K562 (cell line): ENCODE measurements around the gene NUTF2. TPM values are rescaled to one million over a fixed set of nuclear protein-coding genes. Genes with fewer than 3 reads are reported as not detected.
A peak's percentile ranks its signal among the peaks of the same experiment; 100 is the strongest.

Experiments
- ATAC-seq: fragments of 200-7000 bp; cut with Tn5 transposase; 3 replicates; pipeline ENCODE4 v1.9.1; 2020; ENCODE audit warnings: moderate library complexity
- BruUV-seq: library from RNA; stranded (reverse); fragments of 400-500 nt; replicated peaks from 2 replicates; lab custom pipeline; 2021; lab: Mats Ljungman, UMichigan
- CTCF ChIA-PET: fragments of 300-600 bp; formaldehyde crosslinking; extraction: SDS; loops from one replicate; lab custom pipeline; 2021; ENCODE audit warnings: low intra/inter-chr PET ratio; lab: Yijun Ruan, JAX
- POLR2A ChIA-PET: fragments of 300-600, 350-650 bp; sonication (Branson Sonifier 250); formaldehyde crosslinking; extraction: SDS; loops from one replicate; lab custom pipeline; 2021; ENCODE audit warnings: antibody characterized with exemption, inconsistent platforms; lab: Yijun Ruan, JAX
- DNase-seq, 4 experiments: peaks; one replicate each; pipeline versions ENCODE4 v3.0.0 to v3.0.0-alpha.2; 2011 to 2018; ENCODE audit warnings: low spot score in 3 of 4, mixed read lengths in 3 of 4; ENCODE audit errors: extremely low read depth in 1 of 4
- FAIRE-seq: peaks from 2 replicates; lab custom pipeline; 2011; peaks lifted over from hg19 to GRCh38; lab: Jason Lieb, UNC
- H2AFZ ChIP-seq: 2 replicates; pipeline ENCODE4 v1.6.0; 2011; ENCODE audit warnings: low read depth, low read length, control low read depth, inconsistent platforms
- H3K27ac ChIP-seq: fragments of 200-600 bp; 3 replicates; pipeline ENCODE4 v1.8.0; 2011; ENCODE audit warnings: low read depth, mild to moderate bottlenecking, control low read depth, inconsistent platforms, low read length, moderate library complexity, mixed read lengths; ENCODE audit errors: extremely low read depth
- H3K27me3 ChIP-seq, 2 experiments: fragments of 300-600 bp in 1 of 2; 2 replicates in 1 of 2; 3 replicates in 1 of 2; pipeline versions ENCODE4 v1.6.0 to v1.8.0; 2011; ENCODE audit warnings: inconsistent platforms in 2 of 2, low read length in 2 of 2, mild to moderate bottlenecking in 1 of 2, mixed read lengths in 1 of 2, moderate library complexity in 1 of 2; ENCODE audit not compliant: control insufficient read depth in 2 of 2, insufficient read depth in 2 of 2
- H3K36me3 ChIP-seq: fragments of 300-600 bp; 3 replicates; pipeline ENCODE4 v1.8.0; 2011; ENCODE audit warnings: mild to moderate bottlenecking, low read length, inconsistent platforms; ENCODE audit not compliant: control insufficient read depth, insufficient read depth
- H3K4me1 ChIP-seq, 2 experiments: fragments of 200-600 bp in 1 of 2; replicated peaks in 1 of 2; 2 replicates in 1 of 2; 3 replicates in 1 of 2; pipeline versions ENCODE4 v1.5.1 to v1.8.0; 2011; ENCODE audit warnings: inconsistent platforms in 2 of 2, low read length in 2 of 2, mild to moderate bottlenecking in 1 of 2, mixed read lengths in 1 of 2, moderate library complexity in 1 of 2; ENCODE audit not compliant: control insufficient read depth in 2 of 2, insufficient read depth in 2 of 2
- H3K4me2 ChIP-seq: 2 replicates; pipeline ENCODE4 v1.6.1; 2011; ENCODE audit warnings: low read length, control low read depth, inconsistent platforms, mixed read lengths; ENCODE audit not compliant: insufficient read depth
- H3K4me3 ChIP-seq: fragments of 200-600 bp; sonication (generic), shearing (Covaris generic); 2 replicates; pipeline ENCODE4 v1.5.1; 2016; ENCODE audit warnings: control low read depth, inconsistent platforms
- H3K79me2 ChIP-seq: fragments of 200-600 bp; 3 replicates; pipeline ENCODE4 v1.8.0; 2011; ENCODE audit warnings: low read length, inconsistent platforms; ENCODE audit not compliant: control insufficient read depth, insufficient read depth
- H3K9ac ChIP-seq, 2 experiments: 2 replicates each; pipeline versions ENCODE4 v1.6.0 to v1.6.1; 2011; ENCODE audit warnings: low read depth in 2 of 2, low read length in 2 of 2, control low read depth in 1 of 2, inconsistent platforms in 1 of 2, mild to moderate bottlenecking in 1 of 2, mixed read lengths in 1 of 2; ENCODE audit not compliant: insufficient read depth in 1 of 2
- H3K9me1 ChIP-seq: one replicate; pipeline ENCODE4 v1.6.0; 2011; ENCODE audit warnings: inconsistent platforms, mild to moderate bottlenecking, low read length, moderate library complexity; ENCODE audit not compliant: control insufficient read depth, insufficient read depth
- H3K9me3 ChIP-seq: replicated peaks from 2 replicates; pipeline ENCODE4 v1.5.1; 2011; ENCODE audit warnings: low read depth, low read length, inconsistent platforms; ENCODE audit not compliant: control insufficient read depth, insufficient read depth
- H4K20me1 ChIP-seq: replicated peaks from 2 replicates; pipeline ENCODE4 v1.6.1; 2011; ENCODE audit warnings: low read length, inconsistent platforms, mixed read lengths; ENCODE audit not compliant: control insufficient read depth, insufficient read depth
- DPF2 ChIP-seq: fragments of 450-650 bp; IDR thresholded peaks from 2 replicates; pipeline ENCODE4 v1.6.1; 2016
- HDGF ChIP-seq: fragments of 450-650 bp; IDR thresholded peaks from 2 replicates; pipeline ENCODE4 v1.6.1; 2016
- NCOA1 ChIP-seq: fragments of 450-650 bp; IDR thresholded peaks from 2 replicates; pipeline ENCODE4 v1.6.1; 2016; ENCODE audit warnings: low read depth
- SAFB2 ChIP-seq: fragments of 200-400 bp; formaldehyde crosslinking; IDR thresholded peaks from 2 replicates; pipeline ENCODE4 v1.6.1; 2018; ENCODE audit warnings: borderline replicate concordance, low read length, low read depth, moderate library complexity; ENCODE audit not compliant: severe bottlenecking
- SMARCA4 ChIP-seq: fragments of 450-650 bp; IDR thresholded peaks from 2 replicates; pipeline ENCODE4 v1.6.1; 2016
- TAF7 ChIP-seq: fragments of 450-650 bp; IDR thresholded peaks from 2 replicates; pipeline ENCODE4 v1.6.1; 2016; ENCODE audit warnings: missing genetic modification characterization, missing compliant biosample characterization
- TRIM28 ChIP-seq: fragments of 450-650 bp; IDR thresholded peaks from 2 replicates; pipeline ENCODE4 v1.6.1; 2017
- ZBTB5 ChIP-seq: fragments of 450-650 bp; IDR thresholded peaks from 2 replicates; pipeline ENCODE4 v1.6.1; 2017; ENCODE audit warnings: antibody characterized with exemption
- ZNF668 ChIP-seq: fragments of 250-450 bp; sonication (Bioruptor Pico); IDR thresholded peaks from 2 replicates; pipeline ENCODE4 v1.8.0; 2022; ENCODE audit warnings: mild to moderate bottlenecking, inconsistent platforms
- ZNF77 ChIP-seq: fragments of 250-450 bp; sonication (Bioruptor Pico); IDR thresholded peaks from 2 replicates; pipeline ENCODE4 v1.5.0; 2020
- WGBS: fragments of 100-300 bp; shearing (Covaris generic); methylation state at CpG from one replicate; pipeline ENCODE4 v1.1.6; 2016; ENCODE audit warnings: low coverage, mixed read lengths; ENCODE audit not compliant: insufficient coverage; ENCODE audit errors: missing lambda C conversion rate; 5-methylcytosine and 5-hydroxymethylcytosine counted together
- in situ Hi-C: fragments of 300-500 bp; cut with MboI; formaldehyde crosslinking; loops from 4 replicates; pipeline ENCODE4 v1.15.0; 2018; ENCODE audit warnings: inconsistent platforms, mixed read lengths
- intact Hi-C: fragments of 100-400 bp; cut with micrococcal nuclease; formaldehyde crosslinking; loops from 2 replicates; pipeline ENCODE4 v1.14.2; 2022
- polyA plus RNA-seq, 8 experiments: library from polyadenylated mRNA; depleted of rRNA in 4 of 8; stranded (reverse) in 5 of 8; unstranded in 3 of 8; fragments of >200 nt; fragmentation: Nextera tagmentation in 2 of 8; fragmentation: Illumina TruSeq in 1 of 8; extraction: Ambion mirVana in 2 of 8; extraction: Trizol in 1 of 8; gene quantifications; 2 replicates each; pipeline versions ENCODE4 v1.2.1 to v1.2.3, GENCODE V29; 2011 to 2014; ENCODE audit warnings: inconsistent platforms in 1 of 8, missing spikeins in 1 of 8
- total RNA-seq, 7 experiments: library from RNA; depleted of rRNA in 6 of 7; stranded (reverse); fragments of >200 nt in 6 of 7; fragmentation: Illumina TruSeq in 2 of 7; extraction: Trizol in 2 of 7; gene quantifications; 2 replicates each; pipeline versions ENCODE4 v1.2.1 to v1.2.3, GENCODE V29; 2011 to 2021; ENCODE audit warnings: low replicate concordance in 1 of 7
- TF ChIP-seq, protein P1 (sequence below): fragments of 450-650 bp; formaldehyde crosslinking; IDR thresholded peaks from 2 replicates; pipeline ENCODE4 v1.4.0; 2022; ENCODE audit warnings: missing genetic modification characterization

The NUTF2 gene
- total and polyA plus RNA-seq, 9 of the 15 experiments (the other 6 are each of a cell fraction or from before 2014, with no cell fraction given): 106 to 248 (median 147) TPM

GRCh38 chr16:67828651-67829050 lies 18.1 kb upstream of the NUTF2 start:
- Histone ChIP-seq H3K4me3 (no peak overlapping the region), H3K9ac (no peak overlapping the region), H3K4me1 (peaks cover 7 to 26% of the 10 kb centered on the region in 2 experiments; a peak in 4 of 5 replicates), H3K9me3 (no peaks in the 10 kb centered on the region), H3K9me1 (peaks cover 5% of the 10 kb centered on the region), H3K4me2 (no peak overlapping the region), H3K79me2 (peaks cover 16% of the 10 kb centered on the region), H2AFZ (no peak overlapping the region), H3K27me3 (no peaks in the 10 kb centered on the region), H3K27ac (no peak overlapping the region), H4K20me1 (no peaks in the 10 kb centered on the region; the same call in 1 of the 2 replicates), H3K36me3 (peaks cover 58% of the 10 kb centered on the region; the same call in 2 of the 3 replicates)
- no TSS peak for BruUV-seq
- ATAC-seq (no peak), FAIRE-seq (no peak), DNase-seq (peak in 1 of 4 experiments; percentile 10)
- TF ChIP-seq NCOA1 (no peak), SMARCA4 (no peak), HDGF (no peak), ZNF668 (CRISPR knock-in tag) (no peak), SAFB2 (no peak), TAF7 (tag) (no peak), ZNF77 (no peak), DPF2 (no peak), ZBTB5 (no peak), TRIM28 (no peak)
- TF ChIP-seq, protein P1, sequence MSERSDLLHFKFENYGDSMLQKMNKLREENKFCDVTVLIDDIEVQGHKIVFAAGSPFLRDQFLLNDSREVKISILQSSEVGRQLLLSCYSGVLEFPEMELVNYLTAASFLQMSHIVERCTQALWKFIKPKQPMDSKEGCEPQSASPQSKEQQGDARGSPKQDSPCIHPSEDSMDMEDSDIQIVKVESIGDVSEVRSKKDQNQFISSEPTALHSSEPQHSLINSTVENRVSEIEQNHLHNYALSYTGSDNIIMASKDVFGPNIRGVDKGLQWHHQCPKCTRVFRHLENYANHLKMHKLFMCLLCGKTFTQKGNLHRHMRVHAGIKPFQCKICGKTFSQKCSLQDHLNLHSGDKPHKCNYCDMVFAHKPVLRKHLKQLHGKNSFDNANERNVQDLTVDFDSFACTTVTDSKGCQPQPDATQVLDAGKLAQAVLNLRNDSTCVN: no peak
- in situ Hi-C loops: no loop called here
- CTCF ChIA-PET: no interaction called here
- POLR2A ChIA-PET: no interaction called here
- 91% methylated on average over 4 of the region's 4 CpGs for WGBS
- intact Hi-C loops: no loop called here
